HG03457 (cell line): ENCODE results near the gene FAAP20.
"Not testable (repeated sequence)": the region's sequence is repeated elsewhere in the genome, so short reads cannot be mapped to it uniquely, and the experiment has no call there.

Source experiments
- ATAC-seq: cut with Tn5 transposase; IDR thresholded peaks from one replicate; pipeline ENCODE4 v1.9.1; 2021; ENCODE audit warnings: moderate number of reproducible peaks; ENCODE audit not compliant: unreplicated experiment

FAAP20 gene

GRCh38 chr1:2163205-2163604 is 31.4 kb downstream of the FAAP20 start:
- no peak for ATAC-seq

GRCh38 chr1:2160451-2161300 is 33.9 kb downstream of the FAAP20 start:
- ATAC-seq = no peak

- no peak for ATAC-seq
These were observed 35.4 kb downstream of the FAAP20 start for GRCh38 chr1:2159124-2159523.

GRCh38 chr1:2158272-2158671 is 36.3 kb downstream of the FAAP20 start:
- ATAC-seq = no peak

- ATAC-seq = no peak
These were observed 36.7 kb downstream of the FAAP20 start for GRCh38 chr1:2157856-2158255.

- ATAC-seq = no peak
These were observed 37.7 kb downstream of the FAAP20 start for GRCh38 chr1:2156866-2157265.

- no peak for ATAC-seq
These were observed 38.8 kb downstream of the FAAP20 start for GRCh38 chr1:2155788-2156187.

- no peak for ATAC-seq
These were observed 39.4 kb downstream of the FAAP20 start for GRCh38 chr1:2155147-2155598.

- ATAC-seq = no peak
These were observed 40.5 kb downstream of the FAAP20 start for GRCh38 chr1:2154022-2154421.

GRCh38 chr1:2152954-2153353 is 41.6 kb downstream of the FAAP20 start:
- ATAC-seq = no peak

- ATAC-seq = no peak
These were observed 42.7 kb downstream of the FAAP20 start for GRCh38 chr1:2151911-2152310.

GRCh38 chr1:2151252-2151651 is 43.3 kb downstream of the FAAP20 start:
- ATAC-seq = no peak

GRCh38 chr1:2150801-2151200 is 43.8 kb downstream of the FAAP20 start:
- ATAC-seq = no peak

- ATAC-seq = no peak
These were observed 45.9 kb downstream of the FAAP20 start for GRCh38 chr1:2148691-2149090.

- ATAC-seq = not testable (repeated sequence)
These were observed 46.7 kb downstream of the FAAP20 start for GRCh38 chr1:2147869-2148268.

- no peak for ATAC-seq
These were observed 47.6 kb downstream of the FAAP20 start for GRCh38 chr1:2146836-2147517.

GRCh38 chr1:2145946-2146835 is 48.4 kb downstream of the FAAP20 start:
- ATAC-seq = no peak

GRCh38 chr1:2144501-2145090 is 50.0 kb downstream of the FAAP20 start:
- no peak for ATAC-seq

- ATAC-seq = no peak
These were observed 50.6 kb downstream of the FAAP20 start for GRCh38 chr1:2143814-2144500.

GRCh38 chr1:2141025-2141424 is 53.5 kb downstream of the FAAP20 start:
- ATAC-seq = no peak
